H9 (cell line): ENCODE measurements around the gene HM13. TPM values are rescaled to one million over a fixed set of nuclear protein-coding genes. Genes with fewer than 3 reads are reported as not detected.
"Not testable (repeated sequence)": the region's sequence is repeated elsewhere in the genome, so short reads cannot be mapped to it uniquely, and the experiment has no call there.

Source experiments
- DNase-seq: peaks from one replicate; pipeline ENCODE4 v3.0.0-alpha.2; 2017
- H2AFZ ChIP-seq: one replicate; pipeline ENCODE4 v1.6.1; 2013; ENCODE audit warnings: mild to moderate bottlenecking, low read length, control low read depth, moderate library complexity
- H2AK5ac ChIP-seq: 2 replicates; pipeline ENCODE4 v1.6.1; 2013; ENCODE audit warnings: low read length, control low read depth, mixed read lengths; ENCODE audit not compliant: insufficient read length
- H2BK120ac ChIP-seq: one replicate; pipeline ENCODE4 v1.6.1; 2013; ENCODE audit warnings: low read depth, mild to moderate bottlenecking, low read length, control low read depth, inconsistent platforms; ENCODE audit not compliant: poor library complexity, severe bottlenecking
- H2BK12ac ChIP-seq: 2 replicates; pipeline ENCODE4 v1.6.1; 2013; ENCODE audit warnings: low read length, control low read depth, mixed read lengths, low read depth; ENCODE audit not compliant: insufficient read length
- H2BK15ac ChIP-seq: 2 replicates; pipeline ENCODE4 v1.6.1; 2013; ENCODE audit warnings: low read depth, low read length, control low read depth
- H2BK20ac ChIP-seq: one replicate; pipeline ENCODE4 v1.6.1; 2013; ENCODE audit warnings: low read depth, mild to moderate bottlenecking, low read length, control low read depth, inconsistent platforms; ENCODE audit not compliant: poor library complexity, severe bottlenecking
- H2BK5ac ChIP-seq: 2 replicates; pipeline ENCODE4 v1.6.1; 2013; ENCODE audit warnings: low read length, control low read depth, mixed read lengths; ENCODE audit not compliant: insufficient read length
- H3K14ac ChIP-seq: 2 replicates; pipeline ENCODE4 v1.6.1; 2013; ENCODE audit warnings: low read length, control low read depth; ENCODE audit not compliant: insufficient read depth
- H3K18ac ChIP-seq: 2 replicates; pipeline ENCODE4 v1.6.1; 2013; ENCODE audit warnings: low read depth, mild to moderate bottlenecking, mixed read lengths, low read length, control low read depth; ENCODE audit not compliant: insufficient read length
- H3K23ac ChIP-seq: 2 replicates; pipeline ENCODE4 v1.6.1; 2013; ENCODE audit warnings: low read length, control low read depth, mixed read lengths, low read depth; ENCODE audit not compliant: insufficient read length
- H3K23me2 ChIP-seq: 2 replicates; pipeline ENCODE4 v1.6.1; 2013; ENCODE audit warnings: low read depth, mild to moderate bottlenecking, mixed read lengths, low read length, control low read depth; ENCODE audit not compliant: insufficient read length, poor library complexity, severe bottlenecking
- H3K27ac ChIP-seq: 2 replicates; pipeline ENCODE4 v1.5.1; 2013; ENCODE audit warnings: low read length, control low read depth, mixed read lengths, low read depth; ENCODE audit not compliant: insufficient read length
- H3K27me3 ChIP-seq: 2 replicates; pipeline ENCODE4 v1.6.1; 2013; ENCODE audit warnings: low read length, control low read depth, inconsistent platforms; ENCODE audit not compliant: insufficient read depth
- H3K4ac ChIP-seq: 2 replicates; pipeline ENCODE4 v1.6.1; 2013; ENCODE audit warnings: low read depth, mild to moderate bottlenecking, control low read depth, inconsistent platforms, low read length, moderate library complexity
- H3K4me1 ChIP-seq: 2 replicates; pipeline ENCODE4 v1.6.1; 2013; ENCODE audit warnings: low read length, control low read depth, inconsistent platforms; ENCODE audit not compliant: insufficient read depth
- H3K4me2 ChIP-seq: 2 replicates; pipeline ENCODE4 v1.6.1; 2013; ENCODE audit warnings: low read length, control low read depth, mixed read lengths; ENCODE audit not compliant: insufficient read length, insufficient read depth
- H3K56ac ChIP-seq: 2 replicates; pipeline ENCODE4 v1.6.1; 2013; ENCODE audit warnings: low read depth, mild to moderate bottlenecking, mixed read lengths, low read length, control low read depth; ENCODE audit not compliant: insufficient read length
- H3K79me1 ChIP-seq: 2 replicates; pipeline ENCODE4 v1.6.1; 2013; ENCODE audit warnings: low read depth, mild to moderate bottlenecking, moderate library complexity, low read length, control low read depth, inconsistent platforms; ENCODE audit not compliant: insufficient read depth, poor library complexity, severe bottlenecking
- H3K79me2 ChIP-seq: 2 replicates; pipeline ENCODE4 v1.6.1; 2013; ENCODE audit warnings: low read length, control low read depth, inconsistent platforms; ENCODE audit not compliant: insufficient read depth
- H3K9ac ChIP-seq: 2 replicates; pipeline ENCODE4 v1.6.1; 2013; ENCODE audit warnings: low read length, control low read depth, mixed read lengths; ENCODE audit not compliant: insufficient read length; ENCODE audit errors: extremely low read depth
- H3K9me3 ChIP-seq: one replicate; pipeline ENCODE4 v1.6.1; 2013; ENCODE audit warnings: low read depth, low read length, inconsistent platforms; ENCODE audit not compliant: control insufficient read depth
- H3T11ph ChIP-seq: one replicate; pipeline ENCODE4 v1.6.1; 2013; ENCODE audit warnings: mild to moderate bottlenecking, low read length, control low read depth, inconsistent platforms
- H4K20me1 ChIP-seq: one replicate; pipeline ENCODE4 v1.6.1; 2013; ENCODE audit not compliant: control insufficient read depth, insufficient read length, insufficient read depth
- H4K5ac ChIP-seq: 2 replicates; pipeline ENCODE4 v1.6.1; 2013; ENCODE audit warnings: low read depth, mild to moderate bottlenecking, mixed read lengths, low read length, control low read depth; ENCODE audit not compliant: insufficient read length
- H4K8ac ChIP-seq: replicated peaks from 2 replicates; pipeline ENCODE4 v1.6.1; 2013; ENCODE audit warnings: low read length, control low read depth, mixed read lengths, low read depth; ENCODE audit not compliant: insufficient read length
- H4K91ac ChIP-seq: 2 replicates; pipeline ENCODE4 v1.6.1; 2013; ENCODE audit warnings: low read depth, mild to moderate bottlenecking, moderate library complexity, mixed read lengths, low read length, control low read depth; ENCODE audit not compliant: insufficient read length
- H3K27ac Mint-ChIP-seq, 3 experiments: 2 replicates in 2 of 3; 3 replicates in 1 of 3; pipeline ENCODE4 v1.8.0; 2020 to 2021; ENCODE audit warnings: mixed read lengths in 3 of 3, mild to moderate bottlenecking in 1 of 3, moderate library complexity in 1 of 3
- H3K27me3 Mint-ChIP-seq: 2 replicates; pipeline ENCODE4 v1.8.0; 2021; ENCODE audit warnings: low read depth, mild to moderate bottlenecking, moderate library complexity, mixed read lengths
- H3K36me3 Mint-ChIP-seq, 3 experiments: 2 replicates in 2 of 3; 3 replicates in 1 of 3; pipeline ENCODE4 v1.8.0; 2020 to 2021; ENCODE audit warnings: low read depth in 3 of 3, mixed read lengths in 3 of 3; ENCODE audit not compliant: insufficient read depth in 1 of 3
- H3K4me1 Mint-ChIP-seq, 2 experiments: 2 replicates each; pipeline ENCODE4 v1.8.0; 2020; ENCODE audit warnings: mixed read lengths in 2 of 2
- H3K4me3 Mint-ChIP-seq, 2 experiments: 2 replicates in 1 of 2; 3 replicates in 1 of 2; pipeline ENCODE4 v1.8.0; 2020 to 2021; ENCODE audit warnings: mild to moderate bottlenecking in 2 of 2, mixed read lengths in 2 of 2, moderate library complexity in 1 of 2
- H3K9me3 Mint-ChIP-seq, 2 experiments: 2 replicates in 1 of 2; 3 replicates in 1 of 2; pipeline ENCODE4 v1.8.0; 2020; ENCODE audit warnings: mild to moderate bottlenecking in 2 of 2, mixed read lengths in 2 of 2, moderate library complexity in 1 of 2
- WGBS: extraction: QIAGEN DNeasy Blood & Tissue Kit; methylation state at CpG from one replicate; pipeline ENCODE4 v1.1.7; 2013; ENCODE audit warnings: missing lambda C conversion rate, low lambda C conversion rate, mixed read lengths; ENCODE audit not compliant: insufficient read length; ENCODE audit errors: extremely low coverage; 5-methylcytosine and 5-hydroxymethylcytosine counted together
- long read RNA-seq: library from polyadenylated mRNA; unstranded; transcript quantifications from one replicate; pipeline ENCODE4 v2.0.0, GENCODE V29; 2020
- total RNA-seq: library from RNA; stranded (reverse); gene quantifications from 2 replicates; pipeline ENCODE4 v1.2.1, GENCODE V29; 2021
- TF ChIP-seq, protein P1 (sequence below): fragments of 200-600 bp; sonication (generic); conservative IDR thresholded peaks from 3 replicates; pipeline ENCODE4 v1.8.0; 2021; ENCODE audit warnings: antibody characterized with exemption, mild to moderate bottlenecking

HM13 gene, protein sequence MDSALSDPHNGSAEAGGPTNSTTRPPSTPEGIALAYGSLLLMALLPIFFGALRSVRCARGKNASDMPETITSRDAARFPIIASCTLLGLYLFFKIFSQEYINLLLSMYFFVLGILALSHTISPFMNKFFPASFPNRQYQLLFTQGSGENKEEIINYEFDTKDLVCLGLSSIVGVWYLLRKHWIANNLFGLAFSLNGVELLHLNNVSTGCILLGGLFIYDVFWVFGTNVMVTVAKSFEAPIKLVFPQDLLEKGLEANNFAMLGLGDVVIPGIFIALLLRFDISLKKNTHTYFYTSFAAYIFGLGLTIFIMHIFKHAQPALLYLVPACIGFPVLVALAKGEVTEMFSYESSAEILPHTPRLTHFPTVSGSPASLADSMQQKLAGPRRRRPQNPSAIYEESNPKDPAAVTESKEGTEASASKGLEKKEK
- total RNA-seq, result 162 and 169 TPM in 2 replicates
- long read RNA-seq, transcript HM13-201 (13 exons, 1,809 nt), result minor isoform, 10 of 1,409 reads
- long read RNA-seq, transcript HM13-224 (3 exons, 3,932 nt), result minor isoform, 32 of 1,409 reads
- long read RNA-seq, transcript HM13-222 (7 exons, 757 nt), result minor isoform, 10 of 1,409 reads
- long read RNA-seq, transcript HM13-202 (12 exons, 1,606 nt), result major isoform, 937 of 1,409 reads
- long read RNA-seq, partial matches to known transcripts, result 139 of 1,409 reads
- long read RNA-seq, other reads (novel, unspliced or antisense), result 262 of 1,409 reads

DNA sequence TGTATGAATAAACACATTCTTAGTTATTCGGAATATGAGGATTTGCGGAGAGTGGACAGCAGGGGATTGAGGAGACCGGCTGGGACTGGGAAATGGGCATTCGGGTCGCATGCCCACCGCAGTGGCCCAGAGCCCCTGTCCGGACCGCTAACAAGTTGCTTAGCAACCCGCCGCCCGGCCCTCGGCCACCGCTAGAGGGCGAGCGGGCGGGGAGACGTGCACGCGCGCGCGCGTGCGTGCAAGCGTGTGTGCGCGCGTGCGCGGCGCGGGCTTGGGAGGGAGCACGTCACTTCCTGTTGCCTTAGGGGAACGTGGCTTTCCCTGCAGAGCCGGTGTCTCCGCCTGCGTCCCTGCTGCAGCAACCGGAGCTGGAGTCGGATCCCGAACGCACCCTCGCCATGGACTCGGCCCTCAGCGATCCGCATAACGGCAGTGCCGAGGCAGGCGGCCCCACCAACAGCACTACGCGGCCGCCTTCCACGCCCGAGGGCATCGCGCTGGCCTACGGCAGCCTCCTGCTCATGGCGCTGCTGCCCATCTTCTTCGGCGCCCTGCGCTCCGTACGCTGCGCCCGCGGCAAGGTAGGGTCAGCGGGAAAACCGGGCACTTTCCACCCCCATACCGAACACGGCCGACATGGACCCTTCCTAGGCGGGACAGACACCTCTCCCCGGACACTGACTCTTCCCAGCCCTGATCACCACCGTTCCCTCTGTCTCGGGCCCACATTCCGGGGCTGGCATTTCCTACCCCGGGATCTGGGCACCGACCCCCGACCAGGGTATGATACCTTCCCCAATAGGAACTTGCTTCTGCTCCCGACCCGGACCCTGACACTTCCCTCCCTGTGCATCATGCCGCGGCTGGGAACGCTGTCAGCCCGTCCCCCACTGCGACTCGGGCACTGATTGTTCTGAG, at the start of gene HM13:
TSS of gene HM13 (plus strand) at position 289 of the 918 bp plus-strand sequence. CDS start at position 399, 110 bp downstream.
- no peak within 1 kb of the TSS for H2BK120ac ChIP-seq
- no peaks in the 10 kb centered on the region for H3K9me3 ChIP-seq
- no peak within 1 kb of the TSS; a peak in 1 of 7 replicates for H3K27ac Mint-ChIP-seq
- peaks cover 2% of the 10 kb centered on the region for H4K20me1 ChIP-seq
- peaks cover 3% of the 10 kb centered on the region; the same call in 1 of the 2 replicates for H3K79me2 ChIP-seq
- no peak within 1 kb of the TSS for H3K27ac ChIP-seq
- H4K91ac ChIP-seq, result no peak within 1 kb of the TSS
- no peak within 1 kb of the TSS for H4K5ac ChIP-seq
- WGBS, result no CpG with 5 or more reads among the region's 86 CpGs
- no peak within 1 kb of the TSS for H3K56ac ChIP-seq
- H2AFZ ChIP-seq, result no peak within 1 kb of the TSS
- peak within 1 kb of the TSS; percentile 43 for H3K14ac ChIP-seq
- H3K36me3 Mint-ChIP-seq, result peaks cover 0 to 7% (median 7%) of the 10 kb centered on the region in 3 experiments; a peak in 3 of 7 replicates
- no peaks in the 10 kb centered on the region; the same call in 1 of the 2 replicates for H3K4me1 ChIP-seq
- no peak within 1 kb of the TSS for H2BK12ac ChIP-seq
- no peak within 1 kb of the TSS for H2AK5ac ChIP-seq
- H3K23me2 ChIP-seq, result peaks cover 4% of the 10 kb centered on the region
- DNase-seq, result peak; percentile 95
- H2BK15ac ChIP-seq, result no peak within 1 kb of the TSS
- peak within 1 kb of the TSS; percentile 43 to 73 for H3K4me3 Mint-ChIP-seq
- no peak within 1 kb of the TSS for H2BK20ac ChIP-seq
- H3K27me3 ChIP-seq, result no peaks in the 10 kb centered on the region
- no peak within 1 kb of the TSS for H3K23ac ChIP-seq
- H3K4me2 ChIP-seq, result peak within 1 kb of the TSS; percentile 95
- H3K9me3 Mint-ChIP-seq, result peaks cover 0 to 12% of the 10 kb centered on the region in 2 experiments; a peak in 4 of 5 replicates
- no peak within 1 kb of the TSS for H3K4ac ChIP-seq
- no peak within 1 kb of the TSS for H3T11ph ChIP-seq
- peaks cover 4% of the 10 kb centered on the region for H3K27me3 Mint-ChIP-seq
- H3K9ac ChIP-seq, result peak within 1 kb of the TSS; percentile 53
- peaks cover 0 to 3% of the 10 kb centered on the region in 2 experiments; a peak in 1 of 4 replicates for H3K4me1 Mint-ChIP-seq
- no peak within 1 kb of the TSS for H2BK5ac ChIP-seq
- peaks cover 6% of the 10 kb centered on the region for H3K79me1 ChIP-seq
- TF ChIP-seq, protein P1, sequence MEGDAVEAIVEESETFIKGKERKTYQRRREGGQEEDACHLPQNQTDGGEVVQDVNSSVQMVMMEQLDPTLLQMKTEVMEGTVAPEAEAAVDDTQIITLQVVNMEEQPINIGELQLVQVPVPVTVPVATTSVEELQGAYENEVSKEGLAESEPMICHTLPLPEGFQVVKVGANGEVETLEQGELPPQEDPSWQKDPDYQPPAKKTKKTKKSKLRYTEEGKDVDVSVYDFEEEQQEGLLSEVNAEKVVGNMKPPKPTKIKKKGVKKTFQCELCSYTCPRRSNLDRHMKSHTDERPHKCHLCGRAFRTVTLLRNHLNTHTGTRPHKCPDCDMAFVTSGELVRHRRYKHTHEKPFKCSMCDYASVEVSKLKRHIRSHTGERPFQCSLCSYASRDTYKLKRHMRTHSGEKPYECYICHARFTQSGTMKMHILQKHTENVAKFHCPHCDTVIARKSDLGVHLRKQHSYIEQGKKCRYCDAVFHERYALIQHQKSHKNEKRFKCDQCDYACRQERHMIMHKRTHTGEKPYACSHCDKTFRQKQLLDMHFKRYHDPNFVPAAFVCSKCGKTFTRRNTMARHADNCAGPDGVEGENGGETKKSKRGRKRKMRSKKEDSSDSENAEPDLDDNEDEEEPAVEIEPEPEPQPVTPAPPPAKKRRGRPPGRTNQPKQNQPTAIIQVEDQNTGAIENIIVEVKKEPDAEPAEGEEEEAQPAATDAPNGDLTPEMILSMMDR, result peak; percentile 100
- H3K18ac ChIP-seq, result peak within 1 kb of the TSS; percentile 43
- H4K8ac ChIP-seq, result no peak within 1 kb of the TSS

DNA sequence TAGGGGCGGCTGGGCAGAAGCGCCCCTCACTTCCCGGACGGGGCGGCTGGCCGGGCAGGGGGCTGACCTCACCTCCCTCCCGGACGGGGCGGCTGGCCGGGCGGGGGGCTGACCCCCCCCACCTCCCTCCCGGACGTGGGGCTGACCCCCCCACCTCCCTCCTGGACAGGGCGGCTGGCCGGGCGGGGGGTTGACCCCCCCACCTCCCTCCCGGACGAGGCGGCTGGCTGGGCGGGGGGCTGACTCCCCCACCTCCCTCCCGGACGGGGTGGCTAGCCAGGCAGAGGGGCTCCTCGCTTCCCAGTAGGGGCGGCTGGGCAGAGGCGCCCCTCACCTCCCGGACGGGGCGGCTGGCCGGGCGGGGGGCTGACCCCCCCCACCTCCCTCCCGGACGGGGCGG, 43.3 kb upstream of the HM13 start:
- not testable (repeated sequence) for H3K27ac Mint-ChIP-seq, H3K56ac ChIP-seq, H2BK12ac ChIP-seq, H4K20me1 ChIP-seq, H4K91ac ChIP-seq, H3K4me1 Mint-ChIP-seq, H3K18ac ChIP-seq, H2AFZ ChIP-seq, H3T11ph ChIP-seq, H3K79me2 ChIP-seq, H3K79me1 ChIP-seq, H3K27me3 Mint-ChIP-seq, H2BK15ac ChIP-seq, H3K4me2 ChIP-seq, H3K4me3 Mint-ChIP-seq, H3K23me2 ChIP-seq, H3K27me3 ChIP-seq, H4K8ac ChIP-seq, H2BK20ac ChIP-seq, H3K4me1 ChIP-seq, H3K27ac ChIP-seq, DNase-seq, H2BK5ac ChIP-seq, H2BK120ac ChIP-seq, H3K4ac ChIP-seq, H3K9ac ChIP-seq, H3K14ac ChIP-seq, H4K5ac ChIP-seq, H2AK5ac ChIP-seq, H3K23ac ChIP-seq
- Mint-ChIP-seq H3K9me3 (peaks cover 54 to 63% of the 10 kb centered on the region in 2 experiments), H3K36me3 (peaks cover 7 to 28% (median 21%) of the 10 kb centered on the region in 3 experiments; a peak in 6 of 7 replicates)
- WGBS, result no CpG with 5 or more reads among the region's 33 CpGs
- peaks cover 53% of the 10 kb centered on the region for H3K9me3 ChIP-seq
